PC-9 (cell line): ENCODE results near the gene DNAH14. TPM values are rescaled to one million over a fixed set of nuclear protein-coding genes. Genes with fewer than 3 reads are reported as not detected.
"Not testable (repeated sequence)": the region's sequence is repeated elsewhere in the genome, so short reads cannot be mapped to it uniquely, and the experiment has no call there.

Source experiments
- BruUV-seq: library from RNA; stranded (reverse); fragments of 400-500 nt; replicated peaks from 2 replicates; lab custom pipeline; 2021; lab: Mats Ljungman, UMichigan
- CTCF ChIA-PET: fragments of 300-600 bp; sonication (Branson Sonifier 250); formaldehyde crosslinking; loops from one replicate; lab custom pipeline; 2022; ENCODE audit warnings: antibody characterized with exemption; lab: Charles Lee
- POLR2A ChIA-PET: fragments of 300-600 bp; sonication (Branson Sonifier 250); formaldehyde crosslinking; loops from one replicate; lab custom pipeline; 2022; ENCODE audit warnings: antibody characterized with exemption; ENCODE audit not compliant: unreplicated experiment; lab: Charles Lee
- DNase-seq, 2 experiments: peaks; one replicate each; pipeline versions ENCODE4 v3.0.0 to v3.0.0-alpha.2; 2015 to 2022; ENCODE audit warnings: mixed read lengths in 1 of 2
- H2AFZ ChIP-seq: fragments of 200-600 bp; sonication (generic); 2 replicates; pipeline ENCODE4 v1.8.1; 2017; ENCODE audit warnings: antibody characterized with exemption
- H3F3A ChIP-seq: fragments of 200-600 bp; sonication (generic); 2 replicates; pipeline ENCODE4 v1.8.1; 2017; ENCODE audit warnings: antibody characterized with exemption, mild to moderate bottlenecking, low read depth; ENCODE audit not compliant: insufficient read depth
- H3K27ac ChIP-seq: fragments of 200-600 bp; sonication (generic); 2 replicates; pipeline ENCODE4 v1.6.1; 2016; ENCODE audit warnings: mixed run types
- H3K27me3 ChIP-seq: fragments of 200-600 bp; sonication (generic); 2 replicates; pipeline ENCODE4 v1.6.1; 2016; ENCODE audit warnings: low read depth, mixed run types; ENCODE audit not compliant: insufficient read depth
- H3K36me3 ChIP-seq: fragments of 200-600 bp; sonication (generic); 2 replicates; pipeline ENCODE4 v1.6.1; 2016; ENCODE audit warnings: low read depth, mixed run types
- H3K4me1 ChIP-seq: fragments of 200-600 bp; sonication (generic); replicated peaks from 2 replicates; pipeline ENCODE4 v1.6.1; 2016; ENCODE audit warnings: mixed run types; ENCODE audit not compliant: insufficient read depth
- H3K4me2 ChIP-seq: fragments of 200-600 bp; sonication (generic); 2 replicates; pipeline ENCODE4 v1.6.1; 2017; ENCODE audit warnings: mixed run types
- H3K4me3 ChIP-seq: fragments of 200-600 bp; sonication (generic); 2 replicates; pipeline ENCODE4 v1.6.1; 2016; ENCODE audit warnings: mixed run types
- H3K79me2 ChIP-seq: fragments of 200-600 bp; sonication (generic); 2 replicates; pipeline ENCODE4 v1.6.1; 2017; ENCODE audit warnings: low read depth, mixed run types
- H3K9me2 ChIP-seq: fragments of 200-600 bp; sonication (generic); 2 replicates; pipeline ENCODE4 v1.8.1; 2017; ENCODE audit warnings: mild to moderate bottlenecking; ENCODE audit not compliant: insufficient read depth
- H3K9me3 ChIP-seq: fragments of 200-600 bp; sonication (generic); 2 replicates; pipeline ENCODE4 v1.8.1; 2016; ENCODE audit warnings: low read depth; ENCODE audit not compliant: insufficient read depth
- H4K20me1 ChIP-seq: fragments of 200-600 bp; sonication (generic); 2 replicates; pipeline ENCODE4 v1.8.1; 2017; ENCODE audit not compliant: insufficient read depth
- CTCF ChIP-seq: fragments of 200-600 bp; sonication (generic); conservative IDR thresholded peaks from 2 replicates; pipeline ENCODE4 v1.6.1; 2017; ENCODE audit warnings: mixed run types, antibody characterized with exemption, mild to moderate bottlenecking, moderate library complexity
- EZH2 ChIP-seq: fragments of 200-600 bp; sonication (generic); IDR thresholded peaks from 2 replicates; pipeline ENCODE4 v1.8.0; 2017; ENCODE audit warnings: antibody characterized with exemption, low read depth
- intact Hi-C: fragments of 100-400 bp; cut with micrococcal nuclease; formaldehyde crosslinking; loops from one replicate; pipeline ENCODE4 v1.10.0; 2022; ENCODE audit not compliant: unreplicated experiment
- total RNA-seq: library from RNA; stranded (reverse); gene quantifications from 2 replicates; pipeline ENCODE4 v1.2.3, GENCODE V29; 2021

Gene DNAH14
- total RNA-seq, 1 experiment from 2014 or later: 48.8 TPM

- no peaks in the 10 kb centered on the region for H3K79me2 ChIP-seq
- no peaks in the 10 kb centered on the region for H3K4me1 ChIP-seq
- H3K36me3 ChIP-seq: no peaks in the 10 kb centered on the region
- no peak overlapping the region for H2AFZ ChIP-seq
- BruUV-seq: no TSS peak
- no peak overlapping the region for H3K27ac ChIP-seq
- no peaks in the 10 kb centered on the region for H3K27me3 ChIP-seq
- intact Hi-C loops: no loop called here
- ChIA-PET POLR2A (no interaction called here), CTCF (no interaction called here)
- no peaks in the 10 kb centered on the region for H3F3A ChIP-seq
- H3K9me3 ChIP-seq: no peaks in the 10 kb centered on the region
- H4K20me1 ChIP-seq: no peaks in the 10 kb centered on the region
- no peak overlapping the region for H3K4me2 ChIP-seq
- no peak for DNase-seq
- no peaks in the 10 kb centered on the region for H3K9me2 ChIP-seq
- H3K4me3 ChIP-seq: no peak overlapping the region
- no peak for TF ChIP-seq EZH2
- no peak for TF ChIP-seq CTCF
Measured at GRCh38 chr1:225159793-225160192, 230.3 kb downstream of the DNAH14 start.

- H3K27ac ChIP-seq, DNase-seq, H3K27me3 ChIP-seq, H3K4me2 ChIP-seq, CTCF ChIA-PET, H3K79me2 ChIP-seq, intact Hi-C loops, H4K20me1 ChIP-seq, H3K4me1 ChIP-seq, POLR2A ChIA-PET, H3K4me3 ChIP-seq, H3K36me3 ChIP-seq, H3K9me2 ChIP-seq, H2AFZ ChIP-seq, H3F3A ChIP-seq, BruUV-seq: not testable (repeated sequence)
- peaks cover 24% of the 10 kb centered on the region; the same call in 1 of the 2 replicates for H3K9me3 ChIP-seq
Measured at GRCh38 chr1:225177409-225177808, 247.9 kb downstream of the DNAH14 start.

GRCh38 chr1:225179686-225180085 lies 250.2 kb downstream of the DNAH14 start:
- BruUV-seq: no TSS peak
- no peak overlapping the region for H3K27ac ChIP-seq
- H3K4me3 ChIP-seq: no peak overlapping the region
- H3K9me3 ChIP-seq: peaks cover 24% of the 10 kb centered on the region; the same call in 1 of the 2 replicates
- intact Hi-C loops: no loop called here
- no peaks in the 10 kb centered on the region for H3K79me2 ChIP-seq
- ChIA-PET POLR2A (no interaction called here), CTCF (no interaction called here)
- no peaks in the 10 kb centered on the region for H3K9me2 ChIP-seq
- H3K36me3 ChIP-seq: 0 out of 2 replicates have a peak, but pooled peaks cover 8% of the 10 kb centered on the region
- TF ChIP-seq EZH2 (no peak), CTCF (no peak)
- no peak for DNase-seq
- no peaks in the 10 kb centered on the region for H3K27me3 ChIP-seq
- no peaks in the 10 kb centered on the region for H4K20me1 ChIP-seq
- H2AFZ ChIP-seq: no peak overlapping the region
- H3K4me2 ChIP-seq: no peak overlapping the region
- H3F3A ChIP-seq: no peaks in the 10 kb centered on the region
- H3K4me1 ChIP-seq: no peaks in the 10 kb centered on the region

GRCh38 chr1:225182716-225183115 lies 253.2 kb downstream of the DNAH14 start:
- H3K9me3 ChIP-seq: peaks cover 5% of the 10 kb centered on the region; the same call in 1 of the 2 replicates
- no peaks in the 10 kb centered on the region for H3F3A ChIP-seq
- intact Hi-C loops: no loop called here
- no peaks in the 10 kb centered on the region for H4K20me1 ChIP-seq
- H3K79me2 ChIP-seq: no peaks in the 10 kb centered on the region
- no peaks in the 10 kb centered on the region for H3K27me3 ChIP-seq
- H3K9me2 ChIP-seq: no peaks in the 10 kb centered on the region
- no peak overlapping the region for H3K4me3 ChIP-seq
- POLR2A ChIA-PET: no interaction called here
- BruUV-seq: no TSS peak
- H3K4me1 ChIP-seq: no peaks in the 10 kb centered on the region
- no peak overlapping the region for H3K27ac ChIP-seq
- no peak overlapping the region for H2AFZ ChIP-seq
- 0 out of 2 replicates have a peak, but pooled peaks cover 8% of the 10 kb centered on the region for H3K36me3 ChIP-seq
- CTCF ChIA-PET: no interaction called here
- no peak for DNase-seq
- no peak overlapping the region for H3K4me2 ChIP-seq
- TF ChIP-seq EZH2 (no peak), CTCF (no peak)
